GM12878 (cell line): ENCODE results near the gene NFKBIB. TPM values are rescaled to one million over a fixed set of nuclear protein-coding genes. Genes with fewer than 3 reads are reported as not detected.

Experiments used
- BHLHE40 ChIP-seq, 2 experiments: fragments of 450-650 bp in 1 of 2; IDR thresholded peaks; 2 replicates each; pipeline ENCODE4 v1.6.1; 2011 to 2017; ENCODE audit warnings: low read depth in 2 of 2, borderline replicate concordance in 1 of 2, improper control_type of control experiment in 1 of 2, low read length in 1 of 2, mild to moderate bottlenecking in 1 of 2
- BMI1 ChIP-seq: fragments of 450-650 bp; IDR thresholded peaks from 2 replicates; pipeline ENCODE4 v1.6.1; 2016; ENCODE audit warnings: mild to moderate bottlenecking, moderate library complexity, borderline replicate concordance
- CBX5 ChIP-seq: sonication (generic); IDR thresholded peaks from 2 replicates; pipeline ENCODE4 v1.6.1; 2016; ENCODE audit warnings: low read depth, moderate library complexity, mild to moderate bottlenecking, inconsistent platforms
- EZH2 ChIP-seq: IDR thresholded peaks from 2 replicates; pipeline ENCODE4 v1.6.1; 2012; ENCODE audit warnings: low read depth, mild to moderate bottlenecking, control low read depth, inconsistent platforms, low read length, borderline replicate concordance; ENCODE audit not compliant: control insufficient read depth
- FOS ChIP-seq: IDR thresholded peaks from 3 replicates; pipeline ENCODE4 v1.6.1; 2011; ENCODE audit warnings: borderline replicate concordance; ENCODE audit not compliant: insufficient read length; ENCODE audit errors: extremely low read depth
- MTA3 ChIP-seq: IDR thresholded peaks from 2 replicates; pipeline ENCODE4 v1.6.1; 2012; ENCODE audit warnings: low read length, inconsistent platforms, borderline replicate concordance
- NR2F1 ChIP-seq: fragments of 450-650 bp; conservative IDR thresholded peaks from 2 replicates; pipeline ENCODE4 v1.6.1; 2017; ENCODE audit warnings: mild to moderate bottlenecking
- PAX8 ChIP-seq: fragments of 450-650 bp; IDR thresholded peaks from 2 replicates; pipeline ENCODE4 v1.6.1; 2017; ENCODE audit warnings: mild to moderate bottlenecking, moderate library complexity
- TCF7 ChIP-seq: IDR thresholded peaks from 2 replicates; pipeline ENCODE4 v1.6.1; 2014; ENCODE audit warnings: antibody characterized with exemption, borderline replicate concordance
- YBX1 ChIP-seq: fragments of 450-650 bp; IDR thresholded peaks from 2 replicates; pipeline ENCODE4 v1.6.1; 2016; ENCODE audit warnings: antibody characterized with exemption
- ZNF217 ChIP-seq: fragments of 450-650 bp; IDR thresholded peaks from 2 replicates; pipeline ENCODE4 v1.6.1; 2017; ENCODE audit warnings: antibody characterized with exemption, mild to moderate bottlenecking
- polyA plus RNA-seq, 11 experiments: library from polyadenylated mRNA; depleted of rRNA in 4 of 11; unstranded in 6 of 11; stranded (reverse) in 5 of 11; fragments of >200 nt; fragmentation: Nextera tagmentation in 4 of 11; fragmentation: Illumina TruSeq in 1 of 11; extraction: Ambion mirVana in 4 of 11; extraction: Trizol in 1 of 11; gene quantifications; 1 replicate in 1 of 11; 2 replicates in 10 of 11; pipeline versions ENCODE4 v1.2.1 to v1.2.3, GENCODE V29; 2011 to 2016; ENCODE audit warnings: inconsistent platforms in 2 of 11, missing spikeins in 2 of 11, low read depth in 1 of 11
- total RNA-seq, 4 experiments: library from RNA; depleted of rRNA in 3 of 4; stranded (reverse); fragments of >200 nt in 3 of 4; fragmentation: Illumina TruSeq in 1 of 4; extraction: Trizol in 1 of 4; gene quantifications; 2 replicates each; pipeline versions ENCODE4 v1.2.1 to v1.2.3, GENCODE V29; 2013 to 2021
- TF ChIP-seq, protein P1 (sequence below): fragments of 450-650 bp; IDR thresholded peaks from 2 replicates; pipeline ENCODE4 v1.6.1; 2017; ENCODE audit warnings: mild to moderate bottlenecking, moderate library complexity

Gene NFKBIB
- total and polyA plus RNA-seq, 10 of the 15 experiments (the other 5 are each of a cell fraction or from before 2014, with no cell fraction given): 1.2 to 60.9 (median 31.0) TPM

DNA sequence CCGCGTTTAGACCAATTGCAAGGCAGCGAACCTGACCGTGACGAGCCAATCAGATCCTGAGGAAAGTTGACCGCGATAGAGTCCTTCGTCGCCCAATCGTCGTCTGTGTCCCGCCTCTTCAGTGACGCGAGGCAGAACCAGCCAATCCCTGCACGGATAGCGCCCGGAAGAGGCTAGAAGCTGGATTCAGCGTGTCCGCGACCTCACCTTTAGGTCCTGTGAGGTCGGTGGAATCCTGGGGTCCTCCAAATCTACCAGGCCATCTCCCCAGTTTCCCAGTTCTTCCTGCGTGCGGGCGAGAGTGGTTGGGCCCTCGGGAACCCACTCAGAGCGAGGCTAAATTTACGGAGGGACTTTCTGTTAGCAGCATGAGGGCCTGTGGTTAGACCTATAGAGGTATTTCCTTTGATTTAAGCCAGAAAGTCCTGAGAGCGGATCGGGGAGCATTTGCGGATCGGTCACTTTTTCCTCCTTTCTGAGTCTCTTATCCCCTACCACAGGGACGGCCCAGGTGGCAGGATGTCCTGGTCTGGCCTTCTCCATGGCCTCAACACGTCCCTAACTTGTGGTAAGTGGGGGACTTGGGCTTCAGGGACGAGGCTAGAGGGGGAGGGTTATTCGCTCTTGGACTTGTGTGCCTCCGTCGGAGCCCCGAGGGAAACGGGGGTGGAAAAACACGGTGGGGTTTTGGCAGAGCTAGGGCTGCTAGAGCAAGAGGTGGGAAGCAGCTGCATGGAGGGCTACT, 31.2 kb downstream of the NFKBIB start, which contains the start of gene MRPS12 (continued):
- TF ChIP-seq, protein P1, sequence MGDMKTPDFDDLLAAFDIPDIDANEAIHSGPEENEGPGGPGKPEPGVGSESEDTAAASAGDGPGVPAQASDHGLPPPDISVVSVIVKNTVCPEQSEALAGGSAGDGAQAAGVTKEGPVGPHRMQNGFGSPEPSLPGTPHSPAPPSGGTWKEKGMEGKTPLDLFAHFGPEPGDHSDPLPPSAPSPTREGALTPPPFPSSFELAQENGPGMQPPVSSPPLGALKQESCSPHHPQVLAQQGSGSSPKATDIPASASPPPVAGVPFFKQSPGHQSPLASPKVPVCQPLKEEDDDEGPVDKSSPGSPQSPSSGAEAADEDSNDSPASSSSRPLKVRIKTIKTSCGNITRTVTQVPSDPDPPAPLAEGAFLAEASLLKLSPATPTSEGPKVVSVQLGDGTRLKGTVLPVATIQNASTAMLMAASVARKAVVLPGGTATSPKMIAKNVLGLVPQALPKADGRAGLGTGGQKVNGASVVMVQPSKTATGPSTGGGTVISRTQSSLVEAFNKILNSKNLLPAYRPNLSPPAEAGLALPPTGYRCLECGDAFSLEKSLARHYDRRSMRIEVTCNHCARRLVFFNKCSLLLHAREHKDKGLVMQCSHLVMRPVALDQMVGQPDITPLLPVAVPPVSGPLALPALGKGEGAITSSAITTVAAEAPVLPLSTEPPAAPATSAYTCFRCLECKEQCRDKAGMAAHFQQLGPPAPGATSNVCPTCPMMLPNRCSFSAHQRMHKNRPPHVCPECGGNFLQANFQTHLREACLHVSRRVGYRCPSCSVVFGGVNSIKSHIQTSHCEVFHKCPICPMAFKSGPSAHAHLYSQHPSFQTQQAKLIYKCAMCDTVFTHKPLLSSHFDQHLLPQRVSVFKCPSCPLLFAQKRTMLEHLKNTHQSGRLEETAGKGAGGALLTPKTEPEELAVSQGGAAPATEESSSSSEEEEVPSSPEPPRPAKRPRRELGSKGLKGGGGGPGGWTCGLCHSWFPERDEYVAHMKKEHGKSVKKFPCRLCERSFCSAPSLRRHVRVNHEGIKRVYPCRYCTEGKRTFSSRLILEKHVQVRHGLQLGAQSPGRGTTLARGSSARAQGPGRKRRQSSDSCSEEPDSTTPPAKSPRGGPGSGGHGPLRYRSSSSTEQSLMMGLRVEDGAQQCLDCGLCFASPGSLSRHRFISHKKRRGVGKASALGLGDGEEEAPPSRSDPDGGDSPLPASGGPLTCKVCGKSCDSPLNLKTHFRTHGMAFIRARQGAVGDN: peak; percentile 38
- TF ChIP-seq CBX5 (no peak), TCF7 (no peak), PAX8 (no peak), FOS (peak; percentile 57), BHLHE40 (IDR thresholded peaks at IDR 0.05; ENCODE audit: borderline replicate concordance in 1 of 2, low read depth in 2 of 2, low read length in 1 of 2) (no peak), BMI1 (no peak), NR2F1 (peak; percentile 76), MTA3 (no peak), EZH2 (no peak), ZNF217 (no peak), YBX1 (no peak)
